A204.1 (cell line): ENCODE data around the gene STK40.

Experiments
- FAIRE-seq: peaks from 2 replicates; lab custom pipeline; 2012; peaks lifted over from hg19 to GRCh38; lab: Jason Lieb, UNC

The STK40 gene

DNA sequence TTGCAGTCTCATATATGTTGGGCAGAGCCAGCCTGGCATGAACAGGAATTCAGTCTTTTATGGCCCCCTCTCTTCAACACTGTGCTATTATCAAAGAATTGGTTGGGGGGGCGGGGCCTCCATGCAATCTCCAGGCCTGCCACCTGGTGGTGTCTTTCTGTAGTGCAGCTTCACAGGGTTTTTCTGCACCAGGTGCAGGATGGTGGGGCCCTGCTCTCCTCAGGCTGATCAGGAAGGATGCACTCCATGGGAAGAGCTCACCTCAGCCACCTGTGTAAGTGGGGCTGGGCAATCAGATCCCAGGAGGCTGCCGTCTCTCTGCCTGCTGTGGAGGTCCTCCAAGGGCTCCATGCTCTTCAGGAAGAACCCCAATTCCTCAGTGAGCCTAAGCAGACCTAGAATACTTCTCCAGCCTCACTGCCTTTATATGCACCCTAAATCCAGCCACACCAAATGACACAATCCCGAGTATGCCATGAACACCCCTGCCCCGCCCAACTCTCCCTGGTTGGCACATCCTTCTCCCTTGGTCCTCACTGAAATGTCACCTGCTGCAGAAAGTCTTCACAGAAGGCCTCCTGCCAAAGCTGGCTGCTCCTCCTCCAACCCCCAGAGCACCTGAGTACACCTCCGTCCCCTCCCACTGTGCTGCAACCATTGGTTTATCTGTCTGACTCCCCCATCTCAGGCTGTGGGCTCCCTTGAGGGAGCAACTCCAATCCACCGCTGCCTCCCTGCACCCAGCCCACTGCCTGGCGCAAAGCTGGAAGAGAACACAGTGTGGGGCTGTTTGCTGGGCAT lies 16.5 kb downstream of the STK40 start:
- no peak for FAIRE-seq

DNA sequence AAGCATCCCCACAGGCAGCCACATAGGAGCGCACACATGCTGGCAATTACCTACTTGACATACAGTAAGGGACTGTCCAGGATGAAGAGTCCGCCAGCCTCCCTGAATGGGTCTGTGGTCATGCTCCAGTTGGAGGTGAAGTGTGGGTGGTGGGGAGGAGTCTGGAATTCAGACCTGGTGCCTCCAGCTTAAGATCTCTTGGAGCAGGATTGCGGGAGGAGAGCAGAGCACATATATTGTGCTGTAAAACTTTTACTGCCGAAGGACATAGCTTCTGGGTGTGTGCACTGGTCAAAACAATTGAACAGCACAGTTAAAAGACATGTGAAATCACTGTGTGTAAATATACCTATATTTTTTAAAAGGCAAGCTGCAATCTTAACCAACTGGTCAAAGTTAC lies 17.9 kb downstream of the STK40 start:
- no peak for FAIRE-seq

DNA sequence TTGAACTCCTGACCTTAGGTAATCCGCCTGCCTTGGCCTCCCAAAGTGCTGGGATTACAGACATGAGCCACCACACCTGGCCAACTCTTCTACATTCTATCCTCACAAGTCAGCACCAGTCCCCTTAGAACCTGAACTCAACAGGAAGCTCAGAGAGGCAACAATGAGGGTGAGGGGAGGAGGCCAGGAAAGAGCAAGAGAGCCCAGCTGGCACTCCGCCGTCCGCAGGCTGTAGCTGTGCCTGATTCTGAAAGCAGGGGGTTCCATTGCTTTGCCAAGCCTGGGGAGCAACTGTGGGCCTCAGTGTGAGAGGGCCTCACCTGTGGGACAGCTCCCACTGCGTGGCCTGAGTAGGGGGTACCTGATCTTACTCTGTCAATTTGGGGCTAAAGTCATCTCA lies 18.7 kb downstream of the STK40 start:
- no peak for FAIRE-seq

DNA sequence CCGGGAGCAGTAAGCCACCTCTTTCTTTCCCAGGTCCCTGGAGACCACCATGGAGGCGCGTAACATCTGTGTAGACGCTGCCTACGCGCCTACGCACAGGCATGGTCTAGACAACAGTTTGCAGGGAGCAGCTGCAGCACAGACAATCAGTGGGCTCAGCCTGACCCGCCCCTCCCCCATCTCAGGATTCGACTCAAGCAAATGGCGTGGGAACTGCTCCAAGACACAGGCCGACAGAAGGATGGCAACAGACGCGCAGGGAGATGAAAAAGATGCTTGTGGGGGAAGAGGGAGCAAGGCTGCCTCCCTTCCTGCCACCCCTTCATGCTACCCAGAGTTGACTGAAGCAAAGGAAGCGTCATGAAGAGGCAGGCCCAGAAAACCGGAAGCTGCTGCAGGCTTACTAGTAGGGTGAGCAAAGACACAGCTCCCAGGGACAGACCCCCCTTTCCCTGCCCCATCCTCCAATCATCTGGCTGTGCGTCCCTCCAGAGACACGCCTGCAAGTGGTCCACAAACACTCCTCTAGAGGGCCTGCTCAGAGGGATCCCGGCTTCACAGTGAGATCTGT lies 19.5 kb downstream of the STK40 start:
- no peak for FAIRE-seq

DNA sequence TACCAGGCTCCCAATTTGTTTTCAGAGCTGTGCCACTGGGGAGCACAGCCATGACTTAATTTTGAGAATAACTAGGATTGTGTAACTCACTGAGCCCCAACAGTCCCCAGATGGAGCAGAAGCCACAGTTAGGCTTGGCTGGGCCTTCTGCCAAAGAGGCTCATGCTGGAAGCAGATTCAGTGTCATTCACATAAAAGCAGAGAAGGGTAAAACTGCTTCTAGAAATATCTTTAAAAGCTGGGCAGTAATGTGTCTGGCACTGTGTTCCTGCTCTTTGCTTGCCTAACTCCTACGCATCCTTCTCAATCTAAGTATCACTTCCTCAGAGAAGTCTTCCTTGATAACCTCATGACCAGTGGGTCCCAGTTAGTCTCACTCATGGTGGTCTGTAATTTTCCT lies 20.3 kb downstream of the STK40 start:
- no peak for FAIRE-seq

DNA sequence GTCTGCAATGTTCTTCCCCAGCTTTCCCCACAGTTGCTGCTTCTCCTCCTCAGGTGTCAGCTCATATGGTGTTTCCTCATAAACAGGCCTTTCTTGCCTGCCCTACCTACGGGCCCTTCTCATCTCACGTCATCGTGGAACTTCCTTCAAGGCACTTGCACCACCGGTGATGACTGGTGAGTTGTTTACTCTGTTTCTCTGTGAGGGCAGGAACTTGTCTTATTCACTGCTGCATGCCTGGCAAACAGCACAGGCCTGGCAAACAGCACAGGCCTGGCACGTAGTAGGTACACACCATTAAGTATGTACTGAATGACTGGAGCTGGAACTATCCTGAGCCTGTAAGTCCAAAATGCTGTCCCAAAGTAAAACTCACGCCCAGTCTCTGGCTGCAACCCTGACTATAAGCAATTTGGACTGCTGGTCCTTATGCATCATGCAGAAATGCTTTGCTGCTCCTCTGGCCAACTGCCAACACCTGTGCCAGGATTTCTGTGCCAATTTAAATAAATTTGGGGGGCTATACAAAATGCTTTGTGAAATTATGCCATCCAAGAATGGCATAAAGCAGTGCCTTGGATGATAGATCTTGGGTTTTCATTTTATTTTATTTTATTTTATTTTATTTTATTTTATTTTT lies 25.7 kb downstream of the STK40 start:
- no peak for FAIRE-seq

DNA sequence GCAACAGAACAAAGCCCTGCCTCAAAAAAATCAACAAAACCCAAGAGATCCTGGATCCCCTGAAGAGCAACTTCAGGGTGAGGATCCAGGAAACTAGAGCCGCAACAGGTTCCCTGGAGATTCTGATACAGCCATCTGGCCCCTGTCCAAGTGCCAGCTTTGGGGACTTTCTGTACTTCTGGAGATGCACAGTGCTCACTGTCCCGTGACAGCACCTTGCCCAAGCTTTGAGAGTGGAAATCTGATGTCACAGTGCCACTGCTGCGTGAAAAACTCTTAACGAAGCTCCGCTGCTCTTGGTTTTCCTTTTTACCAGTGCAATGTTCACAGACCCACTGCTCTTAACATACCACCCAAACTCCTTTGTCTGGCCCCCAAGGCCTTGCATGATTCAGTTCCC lies 26.3 kb downstream of the STK40 start:
- FAIRE-seq = no peak

DNA sequence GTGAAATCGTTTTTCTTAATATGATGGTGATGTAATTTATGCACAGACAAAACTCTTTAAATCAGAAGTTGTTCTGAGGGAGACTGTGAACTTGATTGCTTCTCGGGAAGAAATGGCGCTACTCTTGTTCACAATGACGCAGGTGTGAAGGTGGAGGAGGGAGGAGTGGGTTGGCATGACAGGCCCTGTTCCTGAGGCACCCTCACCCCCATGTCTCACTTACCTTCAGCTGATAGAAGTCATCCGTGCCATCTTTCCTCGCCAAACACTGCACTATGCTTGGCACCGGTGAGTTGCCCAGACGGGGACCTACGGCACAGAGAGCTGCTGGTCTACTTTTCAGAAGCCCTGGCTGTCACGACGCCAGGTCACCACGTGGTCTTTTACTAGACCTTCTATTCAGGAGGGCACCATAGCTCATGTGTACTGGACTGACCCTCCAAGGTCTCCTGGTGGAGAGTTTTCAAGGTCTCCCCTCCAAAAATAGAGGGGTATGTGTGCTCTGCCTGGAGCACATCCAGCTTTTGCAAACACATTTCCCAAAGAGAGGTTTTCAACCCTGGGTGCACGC lies 27.1 kb downstream of the STK40 start:
- FAIRE-seq = no peak

DNA sequence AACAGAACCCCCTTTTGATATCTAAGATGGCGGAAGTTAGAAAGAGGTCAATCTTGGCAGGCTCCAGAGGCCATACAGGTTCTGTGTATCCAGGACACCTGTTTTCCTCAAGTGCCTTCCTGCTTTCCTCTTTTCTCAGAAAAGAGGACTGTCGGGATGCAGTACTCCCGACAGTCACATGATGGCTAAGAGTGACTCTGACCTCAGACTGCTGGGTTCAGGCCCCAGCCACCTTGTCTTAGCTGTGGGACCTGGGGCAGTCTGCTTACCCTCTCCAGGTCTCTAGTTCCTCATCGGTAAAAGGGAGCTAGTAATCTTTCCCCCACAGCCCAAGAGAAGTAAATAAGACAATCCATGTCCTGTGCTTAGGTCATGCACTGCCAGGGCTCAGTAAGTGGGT lies 29.9 kb downstream of the STK40 start:
- no peak for FAIRE-seq

DNA sequence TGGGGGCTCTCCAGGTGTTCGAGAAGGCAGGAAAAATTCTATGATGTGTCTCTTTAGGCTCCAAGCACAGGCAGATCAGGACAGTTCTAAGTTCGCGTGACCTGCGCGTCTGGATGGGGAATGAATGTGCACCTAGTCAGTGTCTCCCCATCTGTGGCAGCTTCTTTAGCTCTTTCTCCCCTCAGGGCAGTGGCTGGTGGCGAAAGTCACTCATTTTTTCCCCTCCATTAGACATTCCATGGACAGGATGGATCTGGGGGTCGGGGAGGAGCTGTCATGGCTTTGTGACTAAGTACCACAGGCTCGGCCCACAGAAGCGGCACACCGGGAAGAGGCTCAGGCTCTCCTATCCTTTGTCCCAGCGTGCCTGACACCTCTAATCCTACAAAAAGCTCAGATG lies 31.2 kb downstream of the STK40 start:
- FAIRE-seq = no peak

DNA sequence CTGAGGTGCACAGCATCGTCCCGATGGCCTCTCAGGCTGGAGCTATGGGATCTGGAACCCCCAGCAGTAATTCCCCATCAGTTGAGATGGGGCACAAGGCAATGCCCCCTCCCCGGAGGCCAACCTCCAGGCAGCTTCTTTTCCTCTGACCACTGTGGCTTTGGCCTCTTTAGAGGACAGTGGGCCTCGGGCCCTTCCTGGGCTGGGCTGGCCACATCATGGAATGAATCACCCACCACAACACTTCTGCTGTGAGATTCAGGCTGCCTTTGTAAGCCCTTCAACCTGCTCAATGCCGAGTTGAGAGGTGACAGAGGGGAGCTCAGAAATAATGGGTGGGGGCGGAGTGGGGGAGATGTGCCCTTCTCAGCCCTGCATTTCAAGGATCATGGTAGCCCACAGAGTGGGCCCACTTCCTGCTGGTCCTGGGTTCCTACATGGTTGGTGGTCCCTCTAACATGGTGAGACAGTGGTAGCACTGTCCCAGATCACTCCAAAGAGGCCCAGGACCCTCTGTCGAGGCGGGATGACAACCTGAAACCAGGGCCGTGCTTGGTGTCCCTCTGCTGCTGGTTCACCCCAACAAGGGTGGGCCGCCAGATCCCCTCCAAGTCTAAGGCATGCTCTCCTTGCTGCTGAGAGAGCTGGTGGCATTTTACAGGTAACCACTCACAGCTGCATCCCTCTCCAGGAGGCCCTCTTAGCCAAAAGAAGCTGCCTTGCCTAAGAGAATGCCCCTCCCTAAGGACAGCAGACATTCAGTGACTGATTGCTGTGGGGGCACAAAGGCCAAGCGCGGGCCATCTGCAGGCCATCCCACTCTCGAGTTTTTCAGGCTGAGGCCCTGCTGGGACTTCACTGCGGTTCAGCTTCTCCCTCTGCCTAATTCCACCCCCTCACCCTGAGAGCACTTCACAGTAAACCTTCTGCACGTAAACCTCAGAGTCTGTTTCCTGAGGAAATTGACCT lies 32.5 kb downstream of the STK40 start:
- FAIRE-seq = no peak

DNA sequence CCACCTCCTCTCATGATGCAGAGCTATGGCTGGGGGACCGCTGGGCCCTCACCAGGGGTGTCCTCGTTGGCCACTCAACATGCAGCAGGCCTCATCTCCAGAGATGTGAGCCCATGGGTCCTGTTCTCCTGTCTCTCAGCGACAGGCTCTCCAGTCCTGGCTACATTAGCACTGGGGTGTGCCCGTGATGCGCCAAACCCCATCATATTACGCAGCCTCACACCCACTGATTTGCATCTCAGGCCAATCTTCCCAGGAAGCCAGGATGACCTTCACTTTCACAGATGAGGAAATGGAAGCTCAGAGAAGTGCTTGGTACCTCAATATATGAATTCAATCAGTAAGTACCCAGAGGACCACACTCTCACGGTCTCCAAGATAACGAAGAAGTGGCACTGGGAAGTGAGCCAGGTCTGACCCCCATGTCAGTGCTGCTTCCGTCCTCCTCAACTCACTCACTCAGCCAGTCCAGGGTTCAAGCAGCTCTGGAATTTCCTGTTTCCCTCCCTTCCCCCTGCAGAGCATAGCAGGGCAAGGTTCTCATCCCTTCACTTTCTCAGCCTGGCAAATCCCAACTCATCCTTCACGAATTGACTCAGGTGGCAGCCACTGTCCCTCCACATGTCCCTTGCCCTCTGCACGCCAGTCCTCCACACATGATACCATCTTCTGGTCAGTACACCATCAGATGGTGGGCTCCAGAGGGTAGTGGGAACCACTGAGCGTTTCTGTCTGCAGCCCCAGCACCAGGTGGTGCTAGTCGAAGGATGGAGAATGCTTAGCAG lies 33.4 kb downstream of the STK40 start:
- no peak for FAIRE-seq

DNA sequence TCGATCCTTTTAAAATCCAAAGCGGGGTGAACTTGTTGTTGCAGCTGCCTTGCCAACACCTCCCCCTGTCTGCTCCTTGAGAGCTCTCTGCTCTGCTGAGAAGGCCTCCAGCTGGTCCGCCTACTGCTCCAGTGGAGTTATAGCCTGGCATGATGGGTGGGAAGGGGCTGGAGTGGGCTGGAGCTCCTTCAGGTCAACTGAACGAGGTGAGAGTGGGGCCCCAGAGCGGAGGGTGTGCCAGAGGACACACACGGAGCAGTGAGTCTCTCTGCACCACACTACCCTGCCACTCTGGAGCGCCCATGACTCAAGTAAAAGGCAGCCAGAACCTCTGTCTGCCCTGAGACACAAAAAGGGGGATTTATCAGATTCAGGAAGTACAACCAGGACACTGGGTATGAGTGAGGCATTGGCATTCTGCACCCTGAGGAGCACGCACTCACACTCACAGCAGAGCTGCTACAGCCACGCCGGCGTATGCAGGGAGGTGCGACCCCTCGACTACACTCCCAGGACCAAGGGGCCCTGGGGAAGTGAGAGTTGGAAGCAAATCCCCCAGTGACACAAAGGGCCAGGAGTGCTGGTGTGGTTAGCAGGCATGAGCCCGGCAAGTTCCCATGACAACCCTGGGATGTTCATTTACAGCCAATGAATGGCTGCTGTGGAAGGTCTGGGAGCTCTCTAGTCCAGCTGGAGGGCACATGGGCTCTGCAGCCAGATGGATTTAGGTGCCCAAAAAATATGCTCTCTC lies 34.3 kb downstream of the STK40 start:
- no peak for FAIRE-seq

DNA sequence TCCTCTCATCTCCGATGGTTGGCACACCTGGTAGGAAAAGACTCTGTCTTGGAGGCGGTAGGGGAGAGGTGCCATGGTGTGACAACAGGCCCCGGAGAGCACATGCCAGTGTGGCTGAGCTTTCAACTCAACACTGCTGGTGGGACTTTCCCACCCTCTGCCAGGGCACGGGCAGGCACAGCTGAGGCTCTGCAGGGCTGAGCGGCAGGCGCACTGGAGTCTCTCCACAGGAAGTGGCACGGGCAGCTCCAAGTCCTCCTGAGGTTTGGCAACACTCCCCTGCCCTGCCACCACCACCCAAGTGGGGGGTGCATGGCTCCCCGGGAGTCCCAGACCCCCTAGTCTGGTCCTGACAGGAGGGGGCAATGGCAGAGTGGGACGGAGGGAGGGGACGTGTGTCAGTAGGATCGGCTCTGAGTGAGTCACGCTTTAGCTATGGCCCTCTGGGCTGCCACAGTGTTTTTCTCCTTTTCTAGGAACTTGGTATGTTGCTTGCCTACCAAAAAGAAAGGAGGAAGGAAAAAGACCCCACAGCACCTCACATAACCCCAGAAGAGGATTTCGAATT lies 35.0 kb downstream of the STK40 start:
- no peak for FAIRE-seq

DNA sequence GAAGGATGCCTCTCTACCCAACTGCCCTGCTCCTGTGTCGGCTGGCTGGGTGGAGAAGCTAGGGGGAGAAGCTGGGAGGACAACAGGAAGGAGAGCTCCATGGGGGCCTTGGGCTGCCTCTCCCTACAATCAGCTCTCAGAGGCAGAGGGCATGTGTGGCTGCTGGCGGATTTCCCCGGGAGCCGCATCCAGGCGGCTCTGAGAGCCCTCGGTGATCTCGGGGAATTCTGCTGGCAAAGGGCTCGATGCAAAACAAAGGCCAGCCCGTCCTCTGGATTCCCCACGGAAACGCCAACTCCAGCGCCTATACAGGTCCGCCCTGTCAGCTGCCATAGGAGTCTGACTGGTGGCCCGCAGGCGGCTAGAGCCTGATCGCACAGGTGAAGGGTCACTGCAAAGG lies 35.9 kb downstream of the STK40 start:
- no peak for FAIRE-seq

DNA sequence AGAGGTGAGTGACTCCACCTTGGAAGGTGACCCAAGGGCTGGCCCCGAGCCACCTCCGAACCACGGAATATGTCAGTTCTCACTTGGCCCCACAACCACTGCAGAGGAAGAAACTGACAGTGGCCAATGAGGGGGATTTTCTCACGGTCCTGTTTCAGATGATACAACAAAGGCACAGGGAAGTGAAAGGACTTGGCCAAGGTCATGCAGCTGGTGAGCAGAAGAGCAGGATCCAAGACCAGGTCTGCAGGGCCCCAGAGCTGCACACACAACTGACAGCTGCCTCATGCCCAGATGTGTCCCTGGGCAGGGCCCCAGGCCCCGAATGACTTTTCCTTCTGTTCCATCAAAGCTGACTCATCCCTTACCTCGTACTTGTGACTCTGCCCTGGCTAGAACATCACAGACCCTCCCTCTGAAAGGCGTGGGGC lies 36.5 kb downstream of the STK40 start:
- FAIRE-seq = no peak

DNA sequence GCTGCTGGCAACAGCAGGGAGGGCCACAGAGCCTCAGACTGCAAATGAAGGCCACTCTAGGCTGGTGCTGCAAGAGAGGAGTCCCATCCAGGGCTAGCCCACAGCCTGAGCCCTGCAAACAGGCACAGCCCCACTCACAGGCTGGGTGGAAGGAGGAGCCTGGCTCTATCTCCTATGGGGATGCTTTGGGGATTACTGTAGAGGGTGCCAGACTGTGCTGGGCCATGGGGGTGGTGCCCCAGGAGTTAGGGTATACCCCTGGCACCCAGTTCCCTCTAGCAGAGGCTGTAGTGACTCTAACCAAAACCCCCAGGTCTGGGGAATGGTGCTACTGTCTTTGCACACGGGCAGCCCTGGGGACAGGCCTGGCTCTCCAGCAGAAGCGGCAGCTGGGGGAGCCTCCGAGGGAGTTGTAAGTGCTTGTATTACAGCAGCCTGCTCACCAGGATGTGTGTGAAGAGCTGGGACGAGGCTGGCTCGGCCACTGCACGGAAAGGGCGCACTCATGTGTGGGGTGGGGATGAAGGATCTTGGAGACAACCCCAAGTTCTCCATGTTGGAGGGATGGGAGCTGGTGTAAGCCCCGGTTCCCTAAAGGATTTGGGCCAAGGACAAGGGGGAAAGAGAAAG lies 38.9 kb downstream of the STK40 start:
- FAIRE-seq = no peak

DNA sequence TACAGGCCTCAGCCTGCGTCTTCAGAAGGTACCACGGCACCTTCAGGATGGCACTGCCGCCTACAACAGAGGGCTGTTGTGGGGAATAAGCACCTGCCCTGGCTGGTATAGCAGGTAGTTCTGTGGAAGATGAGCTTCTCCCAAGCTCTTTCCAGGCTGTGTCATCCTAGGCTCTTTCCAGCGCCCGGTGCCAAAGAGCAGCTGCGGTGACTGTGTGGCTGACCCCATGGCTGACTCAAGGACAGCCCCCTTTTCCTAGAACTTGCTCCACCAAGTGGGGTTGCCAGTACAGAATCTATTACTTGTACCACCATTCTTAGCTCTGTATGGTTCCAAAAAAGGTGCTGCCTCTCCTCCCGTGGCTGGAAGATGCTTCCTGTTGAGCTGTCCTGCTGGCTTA lies 40.4 kb downstream of the STK40 start:
- no peak for FAIRE-seq

DNA sequence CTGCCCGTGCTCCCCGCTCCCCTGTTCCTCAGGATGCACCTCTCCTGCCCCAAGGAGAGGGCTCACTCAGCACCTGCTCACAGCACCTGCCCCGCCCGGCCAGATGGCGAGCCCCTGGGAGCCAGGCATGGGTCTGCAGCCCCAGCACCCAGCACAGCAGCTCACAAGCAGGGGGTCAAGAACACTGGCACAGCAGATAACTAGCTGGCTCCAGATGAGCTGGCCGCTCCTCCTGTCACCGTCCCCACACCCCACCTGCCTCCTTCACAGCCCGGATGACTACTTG lies 41.4 kb downstream of the STK40 start:
- no peak for FAIRE-seq
